GM12891 (cell line): Measurements from ENCODE around the gene ATXN1.
A peak's percentile ranks its signal among the peaks of the same experiment; 100 is the strongest.

Source experiments
- DNase-seq: peaks from one replicate; pipeline ENCODE4 v3.0.0; 2011; ENCODE audit warnings: low spot score; ENCODE audit not compliant: insufficient read length
- FAIRE-seq: peaks from 2 replicates; lab custom pipeline; 2011; peaks lifted over from hg19 to GRCh38; lab: Jason Lieb, UNC
- PAX5 ChIP-seq: IDR thresholded peaks from 2 replicates; pipeline ENCODE4 v1.6.1; 2011; ENCODE audit warnings: low read length, moderate library complexity, mild to moderate bottlenecking; ENCODE audit not compliant: insufficient read depth, severe bottlenecking
- POLR2A ChIP-seq: IDR thresholded peaks from 2 replicates; pipeline ENCODE4 v1.6.1; 2011; ENCODE audit warnings: low read depth, low read length, control low read depth
- POLR2AphosphoS5 ChIP-seq: IDR thresholded peaks from 2 replicates; pipeline ENCODE4 v1.6.1; 2011; ENCODE audit warnings: low read depth, low read length, control low read depth
- POU2F2 ChIP-seq: IDR thresholded peaks from 2 replicates; pipeline ENCODE4 v1.6.1; 2011; ENCODE audit warnings: low read depth, mild to moderate bottlenecking, control low read depth, low read length, moderate library complexity
- SPI1 ChIP-seq: IDR thresholded peaks from 2 replicates; pipeline ENCODE4 v1.6.1; 2011; ENCODE audit warnings: low read depth, low read length, control low read depth
- TAF1 ChIP-seq: IDR thresholded peaks from 2 replicates; pipeline ENCODE4 v1.6.1; 2011; ENCODE audit warnings: low read depth, low read length, control low read depth

Gene ATXN1

GRCh38 chr6:16336056-16336818, 425.0 kb downstream of the ATXN1 start:
- DNase-seq, result no peak
- TF ChIP-seq SPI1 (peak; percentile 53; the same call in 1 of the 2 replicates), TAF1 (no peak)
- no peak for FAIRE-seq

DNA sequence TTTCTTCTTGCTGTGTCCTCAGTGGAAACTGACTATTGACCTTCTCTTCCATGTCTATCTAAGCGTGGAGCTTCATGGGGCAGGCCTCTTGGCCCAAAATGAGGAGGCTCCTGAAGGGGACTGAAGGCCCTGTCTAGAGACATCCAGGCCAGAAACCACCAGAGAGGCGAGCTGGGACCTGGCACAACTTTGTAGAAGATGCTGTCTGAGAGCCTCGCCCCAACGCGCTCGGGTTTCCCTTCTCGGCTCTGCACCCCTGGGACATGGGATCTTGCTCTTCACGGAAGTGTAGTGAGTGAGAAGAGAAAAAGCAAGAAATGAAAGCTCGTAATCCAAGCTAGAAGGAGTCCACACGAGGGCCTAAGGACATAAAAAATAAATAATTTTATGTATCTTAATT, 426.1 kb downstream of the ATXN1 start:
- no peak for TF ChIP-seq POU2F2
- no peak for TF ChIP-seq POLR2AphosphoS5
- FAIRE-seq (no peak), DNase-seq (no peak)

GRCh38 chr6:16334671-16335070, 426.6 kb downstream of the ATXN1 start:
- no peak for FAIRE-seq
- no peak for TF ChIP-seq POLR2A
- TF ChIP-seq SPI1, result no peak
- no peak for TF ChIP-seq TAF1
- TF ChIP-seq POLR2AphosphoS5, result no peak
- TF ChIP-seq POU2F2, result no peak
- no peak for TF ChIP-seq PAX5
- DNase-seq, result no peak

GRCh38 chr6:16333580-16333979, 427.7 kb downstream of the ATXN1 start:
- FAIRE-seq (no peak), DNase-seq (no peak)
- TF ChIP-seq POLR2A (no peak), PAX5 (no peak), TAF1 (no peak)

- TF ChIP-seq SPI1 (0 out of 2 replicates have a peak, but pooled peaks have one; percentile 8), PAX5 (no peak), POU2F2 (no peak), POLR2A (no peak)
- peak; percentile 59 for DNase-seq
- peak; percentile 85 for FAIRE-seq
These were observed 429.1 kb downstream of the ATXN1 start for GRCh38 chr6:16332175-16332542.

DNA sequence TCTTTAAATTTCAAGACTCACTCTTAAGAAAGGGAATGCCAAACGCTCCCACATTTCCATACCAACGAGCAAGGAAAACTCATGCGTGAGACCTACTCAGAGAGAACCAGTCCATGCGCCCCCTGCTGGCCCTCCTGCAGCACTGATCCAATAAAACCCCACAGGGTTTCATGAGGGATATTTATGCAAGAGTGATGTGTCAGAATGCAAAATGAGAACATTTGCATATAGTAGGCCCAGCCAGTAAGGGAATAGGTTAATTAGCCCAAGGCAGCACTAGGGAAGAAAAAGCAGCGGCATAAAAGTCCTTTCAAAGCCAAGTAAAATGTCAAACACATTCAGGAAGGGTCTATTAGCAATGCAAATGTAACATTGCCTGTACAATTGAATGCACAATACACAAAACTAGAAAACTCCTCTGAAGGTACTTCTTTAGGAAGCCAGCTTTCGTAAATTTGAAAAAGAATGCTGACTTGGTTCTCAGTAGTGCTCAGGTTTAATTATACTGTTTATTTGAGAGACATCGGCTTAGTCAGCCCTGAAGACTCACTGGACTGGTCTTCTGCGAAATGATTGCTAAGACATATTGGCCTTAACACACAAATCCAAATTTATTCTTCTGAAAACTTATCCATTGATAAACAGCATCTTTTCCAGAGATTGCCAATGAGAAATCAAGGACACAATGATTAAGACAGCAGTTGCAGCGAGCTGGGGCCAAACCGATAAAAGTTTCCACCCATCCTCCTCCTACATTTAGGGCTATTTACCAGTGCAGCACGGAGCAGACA, 429.7 kb downstream of the ATXN1 start:
- DNase-seq (no peak), FAIRE-seq (peak; percentile 33)
- TF ChIP-seq PAX5, result no peak
- no peak for TF ChIP-seq POLR2AphosphoS5
- no peak for TF ChIP-seq TAF1
- peak; percentile 94 for TF ChIP-seq POU2F2

DNA sequence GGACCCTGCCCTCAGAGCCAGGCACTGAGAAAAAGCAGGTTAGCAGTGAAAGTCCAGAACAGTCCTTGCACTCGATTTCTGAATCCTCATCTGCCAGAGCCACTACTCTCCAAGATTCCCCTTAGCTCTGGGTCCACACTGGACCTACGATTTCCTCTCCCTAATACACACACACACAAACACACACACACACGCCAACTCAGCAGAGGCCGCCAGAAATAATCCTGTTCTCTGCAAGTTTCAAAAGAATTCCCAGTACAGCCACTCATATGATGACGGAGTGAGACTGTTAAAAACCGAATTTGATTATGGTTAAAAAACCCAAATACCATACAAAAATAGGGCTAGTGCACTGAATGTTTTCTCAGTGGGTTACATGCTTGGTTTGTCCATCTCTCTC, 432.0 kb downstream of the ATXN1 start:
- TF ChIP-seq POU2F2 (no peak), POLR2AphosphoS5 (no peak), POLR2A (no peak), SPI1 (no peak), PAX5 (no peak), TAF1 (no peak)
- DNase-seq, result no peak
- FAIRE-seq, result no peak

- no peak for TF ChIP-seq TAF1
- no peak for TF ChIP-seq SPI1
- TF ChIP-seq POLR2A, result no peak
- no peak for TF ChIP-seq POU2F2
- TF ChIP-seq PAX5, result no peak
- TF ChIP-seq POLR2AphosphoS5, result no peak
- DNase-seq (no peak), FAIRE-seq (no peak)
These were observed 433.4 kb downstream of the ATXN1 start for GRCh38 chr6:16327777-16328325.

- FAIRE-seq (no peak), DNase-seq (no peak)
- TF ChIP-seq POLR2A, result no peak
- no peak for TF ChIP-seq PAX5
- no peak for TF ChIP-seq POLR2AphosphoS5
- no peak for TF ChIP-seq SPI1
- no peak for TF ChIP-seq TAF1
- no peak for TF ChIP-seq POU2F2
These were observed 434.1 kb downstream of the ATXN1 start for GRCh38 chr6:16326971-16327776.
